Epithelial cell of esophagus (primary cell): ENCODE data around the gene CRLF1.
A peak's percentile ranks its signal among the peaks of the same experiment; 100 is the strongest.

Experiments
- DNase-seq: peaks from one replicate; pipeline ENCODE4 v3.0.0; 2010; ENCODE audit warnings: low read depth
- H3K4me3 ChIP-seq: 2 replicates; pipeline ENCODE4 v1.5.1; 2011; ENCODE audit warnings: mild to moderate bottlenecking, low read length, control low read depth
- CTCF ChIP-seq: IDR thresholded peaks from 2 replicates; pipeline ENCODE4 v1.5.1; 2011; ENCODE audit warnings: low read depth, mild to moderate bottlenecking, low read length, control low read depth, inconsistent platforms; ENCODE audit not compliant: insufficient read depth; ENCODE audit errors: missing control alignments

The CRLF1 gene

GRCh38 chr19:18590273-18591272 lies 16.0 kb downstream of the CRLF1 start:
- peak; percentile 63 for TF ChIP-seq CTCF
- peak overlapping the region; percentile 71 for H3K4me3 ChIP-seq
- peak; percentile 90 for DNase-seq

GRCh38 chr19:18589380-18590272 lies 17.0 kb downstream of the CRLF1 start:
- TF ChIP-seq CTCF: no peak
- peak; percentile 78 for DNase-seq
- peak overlapping the region; percentile 71 for H3K4me3 ChIP-seq

- peak; percentile 75 for DNase-seq
- peak; percentile 67 for TF ChIP-seq CTCF
- H3K4me3 ChIP-seq: peak within 1 kb of the TSS; percentile 71
Observed at GRCh38 chr19:18588611-18589379, 17.8 kb downstream of the CRLF1 start, which contains the start of gene REX1BD. TSS of gene REX1BD (plus strand) at chr19:18588798. CDS start at chr19:18588802, 4 bp downstream.

- peak overlapping the region; percentile 71 for H3K4me3 ChIP-seq
- no peak for TF ChIP-seq CTCF
- DNase-seq: no peak
Observed at GRCh38 chr19:18587962-18588610, 18.5 kb downstream of the CRLF1 start.

GRCh38 chr19:18587561-18587960 lies 19.0 kb downstream of the CRLF1 start:
- H3K4me3 ChIP-seq: no peak overlapping the region
- no peak for TF ChIP-seq CTCF
- DNase-seq: no peak

- TF ChIP-seq CTCF: peak; percentile 14
- no peak for DNase-seq
- no peak overlapping the region for H3K4me3 ChIP-seq
Observed at GRCh38 chr19:18586306-18586705, 20.3 kb downstream of the CRLF1 start.
